Left kidney (tissue), 2 donors: ENCODE data around the gene SLC9A9. TPM values are rescaled to one million over a fixed set of nuclear protein-coding genes. Genes with fewer than 3 reads are reported as not detected.

Source experiments
- DNase-seq: peaks from one replicate; pipeline ENCODE4 v3.0.0-alpha.2; 2013
- polyA plus RNA-seq: library from polyadenylated mRNA; unstranded; fragments of 120-200 nt; gene quantifications from one replicate; pipeline ENCODE4 v1.2.1, GENCODE V29; 2013; ENCODE audit not compliant: insufficient read length

SLC9A9 gene
- polyA plus RNA-seq, 1 donor: 5.9 TPM

GRCh38 chr3:143412084-143412483 is 436.2 kb downstream of the SLC9A9 start:
- DNase-seq: no peak

GRCh38 chr3:143410259-143410658 is 438.0 kb downstream of the SLC9A9 start:
- DNase-seq: no peak

GRCh38 chr3:143408771-143409170 is 439.5 kb downstream of the SLC9A9 start:
- DNase-seq: no peak

GRCh38 chr3:143402602-143403001 is 445.7 kb downstream of the SLC9A9 start:
- DNase-seq: no peak

GRCh38 chr3:143396790-143397189 is 451.5 kb downstream of the SLC9A9 start:
- DNase-seq: no peak

GRCh38 chr3:143389388-143389787 is 458.9 kb downstream of the SLC9A9 start:
- DNase-seq: no peak

- no peak for DNase-seq
These were observed 460.8 kb downstream of the SLC9A9 start for GRCh38 chr3:143387425-143387824.

GRCh38 chr3:143384076-143384475 is 464.2 kb downstream of the SLC9A9 start:
- no peak for DNase-seq

- no peak for DNase-seq
These were observed 464.8 kb downstream of the SLC9A9 start for GRCh38 chr3:143383421-143383820.

GRCh38 chr3:143382816-143383215 is 465.5 kb downstream of the SLC9A9 start:
- no peak for DNase-seq

- no peak for DNase-seq
These were observed 467.8 kb downstream of the SLC9A9 start for GRCh38 chr3:143380449-143380848.

GRCh38 chr3:143375698-143376097 is 472.6 kb downstream of the SLC9A9 start:
- no peak for DNase-seq

- no peak for DNase-seq
These were observed 481.1 kb downstream of the SLC9A9 start for GRCh38 chr3:143367171-143367570.

- DNase-seq: no peak
These were observed 481.6 kb downstream of the SLC9A9 start for GRCh38 chr3:143366672-143367071.

- DNase-seq: no peak
These were observed 484.3 kb downstream of the SLC9A9 start for GRCh38 chr3:143363949-143364348.

GRCh38 chr3:143363276-143363675 is 485.0 kb downstream of the SLC9A9 start:
- no peak for DNase-seq

GRCh38 chr3:143362115-143362991 is 485.9 kb downstream of the SLC9A9 start:
- no peak for DNase-seq

- DNase-seq: no peak
These were observed 486.7 kb downstream of the SLC9A9 start for GRCh38 chr3:143361589-143361988.

- DNase-seq: no peak
These were observed 488.0 kb downstream of the SLC9A9 start for GRCh38 chr3:143360244-143360643.

- DNase-seq: no peak
These were observed 489.3 kb downstream of the SLC9A9 start for GRCh38 chr3:143358793-143359491.

- no peak for DNase-seq
These were observed 490.0 kb downstream of the SLC9A9 start for GRCh38 chr3:143358155-143358792.

- DNase-seq: no peak
These were observed 490.6 kb downstream of the SLC9A9 start for GRCh38 chr3:143357700-143358099.

GRCh38 chr3:143356839-143357238 is 491.4 kb downstream of the SLC9A9 start:
- no peak for DNase-seq
